RPMI8226 (cell line): Measurements from ENCODE around the gene RPRD1A.
"Not testable (repeated sequence)": the region's sequence is repeated elsewhere in the genome, so short reads cannot be mapped to it uniquely, and the experiment has no call there.

ENCODE experiments used
- DNase-seq: peaks from one replicate; pipeline ENCODE4 v3.0.0-alpha.2; 2015

RPRD1A gene

GRCh38 chr18:36025025-36025424 is 42.3 kb downstream of the RPRD1A start:
- DNase-seq = no peak

DNA sequence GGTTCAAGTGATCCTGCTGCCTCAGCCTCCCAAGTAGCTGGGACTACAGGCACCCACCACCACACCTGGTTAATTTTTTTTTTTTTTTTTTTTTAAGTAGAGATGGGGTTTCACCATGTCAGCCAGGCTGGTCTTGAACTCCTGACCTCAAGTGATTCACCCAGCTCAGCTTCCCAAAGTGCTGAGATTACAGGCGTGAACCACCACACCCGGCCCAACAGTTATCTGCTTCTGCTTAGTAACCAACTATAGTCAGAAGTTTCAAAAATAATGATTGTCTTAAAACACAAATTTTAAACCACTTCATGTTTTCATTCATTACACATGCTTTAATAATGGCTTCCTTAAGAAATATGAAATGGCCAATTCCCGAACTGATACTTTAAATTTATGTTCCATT is 43.1 kb downstream of the RPRD1A start:
- not testable (repeated sequence) for DNase-seq

DNA sequence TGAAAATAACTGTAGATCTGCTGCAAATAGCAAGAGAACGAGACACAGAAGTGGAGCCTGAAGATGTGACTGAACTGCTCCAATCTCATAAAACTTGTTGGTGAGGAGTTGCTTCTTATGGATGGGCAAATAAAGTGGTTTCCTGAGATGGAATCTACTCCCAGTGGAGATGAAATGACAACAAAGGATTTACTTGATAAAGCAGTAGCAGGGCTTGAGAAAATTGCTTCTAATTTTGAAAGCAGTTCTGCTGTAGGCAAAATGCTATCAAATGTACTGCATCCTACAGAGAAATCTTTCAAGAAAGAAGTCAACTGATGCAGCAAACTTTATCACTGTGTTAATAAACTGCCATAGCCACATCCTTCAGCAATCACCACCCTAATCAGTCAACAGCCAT is 44.0 kb downstream of the RPRD1A start:
- no peak for DNase-seq

DNA sequence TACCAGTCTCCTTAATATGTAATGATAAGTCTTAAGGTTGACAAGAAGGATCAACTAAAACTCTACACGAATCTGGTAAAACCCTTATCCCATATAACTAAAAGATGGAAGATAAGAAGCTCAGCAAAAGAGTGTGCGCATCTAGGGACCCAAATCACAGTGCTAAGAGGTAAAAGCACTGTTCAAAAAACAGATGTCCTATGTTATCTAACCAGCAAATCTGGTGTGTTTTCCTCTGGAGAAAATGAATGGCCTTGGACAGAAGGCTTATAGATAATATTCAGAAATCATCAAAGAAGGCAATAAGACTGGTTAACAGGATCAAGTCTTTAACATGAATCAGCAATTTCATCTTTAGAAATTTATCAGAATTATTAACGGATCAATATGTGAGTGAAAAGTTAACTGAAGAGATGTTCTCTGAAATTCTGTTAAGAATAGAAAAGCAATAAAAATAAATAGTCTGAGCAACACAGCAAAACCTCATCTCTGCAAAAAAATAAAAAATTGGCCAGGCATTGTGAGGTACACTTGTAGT is 47.1 kb downstream of the RPRD1A start:
- no peak for DNase-seq

GRCh38 chr18:36017232-36017631 is 50.1 kb downstream of the RPRD1A start:
- no peak for DNase-seq

DNA sequence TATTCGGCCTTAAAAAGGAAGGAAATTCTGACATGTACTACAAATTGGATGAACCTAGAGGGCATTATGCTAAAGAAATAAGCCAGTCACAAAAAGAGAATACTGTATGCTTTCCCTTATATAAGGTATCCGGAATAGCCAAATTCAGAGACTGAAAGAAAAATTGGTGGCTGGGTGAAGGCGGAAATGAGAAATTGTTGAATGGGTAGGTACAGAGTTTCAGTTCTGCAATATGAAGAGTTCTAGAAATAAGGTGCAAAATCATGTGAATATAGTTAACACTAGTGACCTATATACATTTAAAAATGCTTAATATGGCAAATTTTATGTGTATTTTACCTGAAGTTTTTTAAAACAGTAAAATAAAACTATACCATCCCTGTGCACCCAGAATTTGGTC is 51.7 kb downstream of the RPRD1A start:
- DNase-seq = peak; percentile 81

GRCh38 chr18:36012891-36013290 is 54.5 kb downstream of the RPRD1A start:
- no peak for DNase-seq

GRCh38 chr18:36009214-36009613 is 58.1 kb downstream of the RPRD1A start:
- DNase-seq = no peak

GRCh38 chr18:36006997-36007396 is 60.4 kb downstream of the RPRD1A start:
- no peak for DNase-seq

DNA sequence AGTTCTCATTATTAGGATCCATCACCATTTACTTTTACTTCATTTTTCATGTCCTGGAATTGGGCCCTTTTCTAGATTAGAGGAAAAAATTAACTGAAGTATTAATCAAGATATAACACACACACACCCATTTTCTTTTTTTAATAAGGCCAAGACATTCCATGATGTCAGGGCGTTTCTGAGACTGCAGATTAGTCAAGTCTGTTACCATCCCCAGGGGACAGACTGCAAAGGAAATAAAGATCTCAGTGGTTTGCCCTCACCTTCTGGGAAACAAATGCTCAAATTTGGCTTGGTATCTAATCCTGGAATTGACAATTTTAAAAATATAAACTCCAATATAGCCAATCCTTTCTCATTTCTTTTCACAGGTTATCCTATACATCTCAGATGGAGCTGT is 67.4 kb downstream of the RPRD1A start:
- no peak for DNase-seq

DNA sequence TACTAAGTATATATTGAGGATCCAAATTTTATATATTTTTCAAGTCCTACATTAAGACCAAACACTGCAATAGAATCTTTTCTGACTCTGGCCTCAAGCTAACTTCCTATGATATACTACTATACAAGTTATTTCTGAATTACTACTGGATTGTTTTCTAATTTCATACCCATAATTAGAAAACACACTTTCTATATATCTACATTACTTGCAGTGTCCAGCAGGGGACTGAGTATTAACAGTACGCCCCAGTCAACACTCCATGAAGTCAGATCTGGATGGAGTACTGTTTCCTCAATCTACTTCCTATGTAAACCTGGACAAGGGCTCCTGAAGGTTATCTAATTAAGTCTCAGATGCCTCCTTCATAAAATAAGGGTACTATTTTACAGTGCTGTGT is 68.4 kb downstream of the RPRD1A start:
- DNase-seq = peak; percentile 10

GRCh38 chr18:35993013-35993412 is 74.3 kb downstream of the RPRD1A start:
- DNase-seq = no peak

DNA sequence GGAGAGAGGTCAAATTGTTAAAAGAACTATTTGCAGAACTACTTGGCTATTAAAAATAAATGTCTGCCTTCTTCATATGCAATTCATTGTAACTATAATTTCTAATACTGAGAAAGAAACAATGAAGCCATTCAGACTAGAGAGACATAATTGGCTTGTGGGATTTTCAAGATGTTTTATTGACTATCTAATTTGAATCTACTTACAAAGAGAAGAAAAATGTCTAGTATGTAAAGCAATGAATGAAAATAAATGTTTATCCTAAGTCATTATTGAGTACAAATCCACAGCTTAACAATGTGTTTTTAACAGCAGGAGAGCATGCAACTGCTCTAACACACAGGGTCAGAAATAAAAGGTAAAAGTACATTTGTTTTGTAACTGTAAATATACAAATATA is 75.7 kb downstream of the RPRD1A start:
- DNase-seq = no peak

DNA sequence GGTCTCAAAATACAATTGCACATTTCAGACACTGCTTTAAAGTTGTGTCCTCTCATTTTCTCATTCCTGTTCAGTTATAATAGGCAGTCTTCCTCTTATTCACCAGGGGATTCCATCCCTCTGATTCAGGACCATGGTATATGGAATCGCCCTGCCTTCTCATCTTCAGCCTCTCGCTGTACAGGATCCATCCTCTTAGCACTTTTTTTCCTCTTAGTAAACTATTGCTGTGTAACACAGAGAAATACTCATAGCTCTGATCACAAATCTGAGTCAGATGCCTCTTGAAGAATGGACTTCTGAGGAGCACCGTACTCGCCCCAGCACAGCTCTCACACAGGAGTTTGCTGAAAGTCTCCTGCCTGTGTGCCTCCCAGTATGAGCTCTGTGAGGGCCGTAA is 83.5 kb downstream of the RPRD1A start:
- no peak for DNase-seq

DNA sequence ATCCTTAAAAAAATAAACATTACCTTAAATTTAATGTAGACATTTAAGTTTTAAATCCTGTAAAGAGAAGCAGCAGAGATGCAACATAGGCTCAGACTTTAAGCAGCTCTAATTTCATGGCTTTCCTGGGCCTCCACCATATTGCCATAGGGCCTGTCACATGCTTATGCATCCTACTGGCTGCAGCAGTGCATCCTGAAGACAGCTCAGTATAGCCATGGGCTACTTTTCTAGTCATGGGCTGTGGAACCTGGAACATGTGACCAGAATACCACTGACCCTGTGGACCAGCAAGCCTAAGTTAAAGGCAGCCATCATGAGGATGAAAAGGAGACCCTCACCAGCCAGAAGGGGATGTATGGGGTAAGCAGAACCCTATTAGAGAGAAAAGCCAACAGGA is 84.2 kb downstream of the RPRD1A start:
- no peak for DNase-seq

- DNase-seq = no peak
Observed at GRCh38 chr18:35982409-35983114, 84.8 kb downstream of the RPRD1A start.

DNA sequence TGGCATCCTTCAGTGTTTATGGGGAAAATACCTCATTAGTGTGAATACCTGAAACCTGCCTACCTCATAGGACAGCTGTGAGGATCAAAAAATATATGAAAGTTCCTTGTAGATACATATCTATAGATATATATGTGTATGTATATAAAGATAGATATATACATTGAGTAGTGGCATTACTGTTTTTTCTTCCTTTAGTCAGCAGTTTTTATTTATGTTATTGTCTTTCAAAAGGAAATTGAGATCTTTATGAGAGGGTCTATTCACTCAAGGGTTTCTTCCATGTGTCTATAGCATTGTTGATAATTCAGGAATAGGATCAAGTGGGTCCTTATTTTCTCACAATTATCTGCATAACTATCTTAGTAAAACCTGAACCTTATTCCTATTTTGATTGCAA is 88.2 kb downstream of the RPRD1A start:
- DNase-seq = no peak

- DNase-seq = no peak
Observed at GRCh38 chr18:35974181-35974580, 93.2 kb downstream of the RPRD1A start.

DNA sequence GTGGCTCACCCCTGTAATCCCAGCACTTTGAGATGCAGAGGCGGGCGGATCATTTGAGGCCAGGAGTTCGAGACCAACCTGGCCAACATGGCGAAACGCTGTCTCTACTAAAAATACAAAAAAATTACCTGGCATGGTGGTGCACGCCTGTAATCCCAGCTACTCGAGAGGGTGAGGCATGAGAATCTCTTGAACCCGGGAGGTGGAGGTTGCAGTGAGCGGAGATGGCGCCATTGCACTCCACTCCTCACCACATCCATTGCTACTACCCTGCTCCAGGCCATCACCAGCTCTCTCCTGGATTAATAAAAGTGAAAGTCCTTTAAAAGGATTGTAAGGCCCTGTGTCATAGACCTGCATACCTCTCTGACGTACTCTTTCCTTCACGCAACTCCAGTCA is 93.7 kb downstream of the RPRD1A start:
- DNase-seq = no peak

DNA sequence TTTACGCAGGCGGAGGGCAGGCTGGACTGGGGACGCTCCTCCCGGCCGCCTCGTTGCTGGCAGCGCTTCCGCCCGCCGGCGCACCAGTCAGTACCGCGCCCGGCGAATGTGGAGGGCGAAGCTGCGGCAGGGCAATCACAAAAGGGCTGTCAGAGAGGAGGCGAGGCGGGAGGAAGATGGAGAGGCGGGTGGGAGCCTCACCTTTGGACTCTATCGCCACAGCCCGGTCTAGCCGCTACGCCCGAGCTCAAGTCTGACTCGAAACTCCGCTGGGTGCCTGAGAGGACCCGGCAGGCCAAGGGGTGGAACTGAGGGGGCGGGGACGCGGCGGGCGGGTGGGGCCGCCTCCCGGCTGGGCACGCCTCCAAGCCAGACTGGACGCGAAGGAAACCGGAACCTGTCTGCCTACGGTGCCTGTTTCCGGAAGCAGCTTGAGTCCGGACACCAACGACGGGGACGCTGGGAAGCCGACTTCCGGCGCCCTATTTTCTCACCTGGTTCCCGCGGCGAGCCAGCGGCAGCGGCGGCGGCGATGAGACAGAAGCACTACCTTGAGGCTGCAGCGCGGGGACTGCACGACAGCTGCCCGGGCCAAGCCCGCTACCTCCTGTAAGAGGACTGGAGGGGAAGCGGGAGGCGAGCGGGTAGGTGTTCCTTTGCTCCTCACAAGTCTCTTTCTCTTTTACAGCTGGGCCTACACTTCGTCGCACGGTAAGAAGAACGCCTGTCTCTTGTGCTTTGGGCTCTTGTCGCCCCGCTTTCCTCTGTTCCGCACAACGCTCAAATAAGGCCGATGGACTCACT is 95.0 kb downstream of the RPRD1A start, which contains the start of gene RMP24:
TSS of gene RMP24 (plus strand) at position 483 of the 804 bp plus-strand sequence.
- DNase-seq = peak; percentile 99

DNA sequence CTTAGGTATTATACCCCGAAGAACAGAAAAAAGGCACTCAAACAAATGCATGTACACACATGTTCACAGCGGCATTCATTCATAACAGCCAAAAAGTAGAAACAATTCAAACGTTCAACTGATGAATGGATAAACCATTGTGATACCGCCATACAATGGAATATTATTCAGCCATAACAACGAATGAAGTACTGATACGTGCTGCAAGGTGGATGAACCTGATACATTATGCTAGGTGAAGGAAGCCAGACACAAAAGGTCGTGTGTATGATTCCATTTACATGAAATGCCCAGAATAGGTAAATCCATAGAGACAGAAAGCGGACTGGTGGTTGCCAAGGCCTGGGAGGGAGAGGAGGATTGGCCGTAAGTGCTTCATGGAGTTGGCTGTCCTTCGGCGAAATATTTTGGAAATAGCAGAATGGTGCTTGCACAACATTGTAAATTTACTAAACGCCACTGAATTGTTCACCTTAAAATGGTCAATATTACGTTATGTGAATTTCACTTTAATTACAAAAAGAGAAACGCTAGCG is 95.6 kb downstream of the RPRD1A start:
- DNase-seq = no peak

DNA sequence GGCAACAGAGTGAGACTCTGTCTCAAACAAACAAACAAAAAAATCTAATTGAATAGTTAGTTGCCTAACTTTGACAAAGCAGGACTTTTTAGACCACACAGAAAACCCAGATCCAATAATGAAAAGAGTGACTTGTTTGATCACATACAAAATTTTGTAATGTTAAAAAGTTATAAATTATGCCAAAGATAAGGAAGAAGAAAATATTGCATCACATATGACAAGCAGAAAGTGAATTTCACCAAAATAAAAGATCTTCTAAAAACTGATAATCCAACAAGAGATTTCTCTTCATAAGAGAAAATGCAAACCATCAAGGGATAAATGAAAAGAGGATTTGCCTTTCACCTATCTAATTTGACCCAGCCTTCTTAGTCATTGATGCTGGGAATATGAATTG is 97.7 kb downstream of the RPRD1A start:
- no peak for DNase-seq

- no peak for DNase-seq
Observed at GRCh38 chr18:35968278-35968880, 99.0 kb downstream of the RPRD1A start.
